IMR-90 (cell line): ENCODE measurements around the gene TTC38. TPM values are rescaled to one million over a fixed set of nuclear protein-coding genes. Genes with fewer than 3 reads are reported as not detected.

ENCODE experiments used
- ATAC-seq: fragments of 200-7000 bp; cut with Tn5 transposase; 2 replicates; pipeline ENCODE4 v1.9.1; 2020; ENCODE audit warnings: low read depth, mild to moderate bottlenecking, moderate library complexity
- BruUV-seq: library from RNA; stranded (reverse); fragments of 400-500 nt; replicated peaks from 2 replicates; lab custom pipeline; 2021; lab: Mats Ljungman, UMichigan
- CTCF ChIA-PET: fragments of 300-600 bp; formaldehyde crosslinking; extraction: SDS; loops from one replicate; lab custom pipeline; 2021; ENCODE audit warnings: antibody characterized with exemption; lab: Yijun Ruan, JAX
- POLR2A ChIA-PET: fragments of 300-600 bp; sonication (Branson Sonifier 250); formaldehyde crosslinking; loops from one replicate; lab custom pipeline; 2022; ENCODE audit warnings: antibody characterized with exemption; ENCODE audit not compliant: unreplicated experiment; lab: Charles Lee
- DNase-seq: peaks from one replicate; pipeline ENCODE4 v3.0.0; 2013
- H2AFZ ChIP-seq: replicated peaks from 2 replicates; pipeline ENCODE3; 2013; ENCODE audit warnings: low read length, mild to moderate bottlenecking; ENCODE audit not compliant: poor library complexity
- H2AK5ac ChIP-seq: 2 replicates; pipeline ENCODE4 v1.6.1; 2013; ENCODE audit warnings: low read depth, low read length, inconsistent platforms
- H2AK9ac ChIP-seq: replicated peaks from 2 replicates; pipeline ENCODE3; 2013; ENCODE audit warnings: mild to moderate bottlenecking, low read depth, low read length, moderate library complexity; ENCODE audit not compliant: poor library complexity
- H2BK120ac ChIP-seq: 2 replicates; pipeline ENCODE4 v1.6.1; 2013; ENCODE audit warnings: low read depth, low read length, inconsistent platforms
- H2BK15ac ChIP-seq: 3 replicates; pipeline ENCODE4 v1.6.1; 2013; ENCODE audit warnings: low read depth, low read length, inconsistent platforms
- H2BK20ac ChIP-seq: 2 replicates; pipeline ENCODE4 v1.6.1; 2013; ENCODE audit warnings: low read depth, mild to moderate bottlenecking, inconsistent platforms, low read length, moderate library complexity
- H2BK5ac ChIP-seq: 2 replicates; pipeline ENCODE4 v1.6.1; 2013; ENCODE audit warnings: mild to moderate bottlenecking, low read depth, low read length, inconsistent platforms; ENCODE audit not compliant: poor library complexity, severe bottlenecking
- H3K14ac ChIP-seq: replicated peaks from 2 replicates; pipeline ENCODE4 v1.6.1; 2013; ENCODE audit warnings: low read depth, low read length, inconsistent platforms
- H3K18ac ChIP-seq: 2 replicates; pipeline ENCODE4 v1.6.1; 2013; ENCODE audit warnings: low read depth, low read length, control low read depth
- H3K23ac ChIP-seq: 2 replicates; pipeline ENCODE4 v1.6.1; 2013; ENCODE audit warnings: low read depth, low read length, inconsistent platforms
- H3K27ac ChIP-seq: 2 replicates; pipeline ENCODE4 v1.5.1; 2013; ENCODE audit warnings: mild to moderate bottlenecking, control low read depth, low read length; ENCODE audit not compliant: insufficient read depth
- H3K27me3 ChIP-seq: 2 replicates; pipeline ENCODE4 v1.6.1; 2013; ENCODE audit warnings: low read length; ENCODE audit not compliant: control insufficient read depth, insufficient read depth
- H3K36me3 ChIP-seq: 2 replicates; pipeline ENCODE4 v1.6.1; 2013; ENCODE audit warnings: low read length, mixed read lengths; ENCODE audit not compliant: control insufficient read depth, insufficient read depth
- H3K4ac ChIP-seq: 2 replicates; pipeline ENCODE4 v1.6.1; 2013; ENCODE audit warnings: low read depth, low read length, inconsistent platforms
- H3K4me1 ChIP-seq: 2 replicates; pipeline ENCODE4 v1.6.1; 2013; ENCODE audit warnings: low read length, mixed read lengths; ENCODE audit not compliant: control insufficient read depth, insufficient read depth
- H3K4me2 ChIP-seq: 2 replicates; pipeline ENCODE4 v1.6.1; 2013; ENCODE audit warnings: low read depth, mild to moderate bottlenecking, control low read depth, low read length, moderate library complexity
- H3K4me3 ChIP-seq: 2 replicates; pipeline ENCODE4 v1.5.1; 2013; ENCODE audit warnings: low read depth, mild to moderate bottlenecking, control low read depth, low read length, moderate library complexity; ENCODE audit not compliant: insufficient read depth
- H3K56ac ChIP-seq: 2 replicates; pipeline ENCODE4 v1.6.1; 2013; ENCODE audit warnings: low read length, inconsistent platforms; ENCODE audit not compliant: insufficient read depth; ENCODE audit errors: extremely low read depth
- H3K79me1 ChIP-seq, 2 experiments: 2 replicates each; pipeline ENCODE4 v1.6.1; 2013; ENCODE audit warnings: low read length in 2 of 2, inconsistent platforms in 1 of 2, low read depth in 1 of 2
- H3K9ac ChIP-seq: 2 replicates; pipeline ENCODE4 v1.6.1; 2013; ENCODE audit warnings: low read depth, low read length, control low read depth
- H3K9me1 ChIP-seq: 2 replicates; pipeline ENCODE4 v1.6.1; 2013; ENCODE audit warnings: low read length, inconsistent platforms; ENCODE audit not compliant: insufficient read depth
- H3K9me3 ChIP-seq: 2 replicates; pipeline ENCODE4 v1.6.1; 2013; ENCODE audit warnings: low read length; ENCODE audit not compliant: control insufficient read depth, insufficient read depth
- H4K20me1 ChIP-seq: 2 replicates; pipeline ENCODE4 v1.6.1; 2013; ENCODE audit warnings: low read length, inconsistent platforms; ENCODE audit not compliant: insufficient read depth
- H4K5ac ChIP-seq: 2 replicates; pipeline ENCODE4 v1.6.1; 2013; ENCODE audit warnings: mild to moderate bottlenecking, low read depth, low read length, control low read depth
- H4K8ac ChIP-seq, 2 experiments: 2 replicates each; pipeline ENCODE4 v1.6.1; 2013; ENCODE audit warnings: low read depth in 2 of 2, low read length in 2 of 2, control low read depth in 1 of 2, inconsistent platforms in 1 of 2
- H4K91ac ChIP-seq: 2 replicates; pipeline ENCODE4 v1.6.1; 2013; ENCODE audit warnings: low read depth, low read length, inconsistent platforms; ENCODE audit not compliant: insufficient read depth
- CEBPB ChIP-seq: IDR thresholded peaks from 2 replicates; pipeline ENCODE4 v1.6.1; 2012; ENCODE audit warnings: low read depth, low read length, improper control_type of control experiment
- NFE2L2 ChIP-seq: fragments of 150-350 bp; IDR thresholded peaks from 2 replicates; pipeline ENCODE4 v1.6.1; 2016; ENCODE audit warnings: low read depth, mild to moderate bottlenecking, low read length
- POLR2A ChIP-seq: IDR thresholded peaks from 2 replicates; pipeline ENCODE4 v1.6.1; 2012; ENCODE audit warnings: mild to moderate bottlenecking, low read depth, low read length
- RAD21 ChIP-seq: IDR thresholded peaks from 2 replicates; pipeline ENCODE4 v1.6.1; 2012; ENCODE audit warnings: low read length, improper control_type of control experiment
- RFX5 ChIP-seq: IDR thresholded peaks from 2 replicates; pipeline ENCODE4 v1.8.0; 2012; ENCODE audit warnings: low read depth, mild to moderate bottlenecking, low read length, moderate library complexity
- SMC3 ChIP-seq: fragments of 150-350 bp; IDR thresholded peaks from 2 replicates; pipeline ENCODE4 v1.6.1; 2016; ENCODE audit warnings: low read depth, mild to moderate bottlenecking, antibody characterized with exemption, low read length, moderate library complexity
- WGBS, 2 experiments: methylation state at CpG; one replicate each; pipeline versions ENCODE4 v1.1.5 to v1.1.7; 2013; ENCODE audit warnings: missing lambda C conversion rate in 2 of 2; ENCODE audit not compliant: insufficient read length in 1 of 2; ENCODE audit errors: extremely low coverage in 2 of 2; 5-methylcytosine and 5-hydroxymethylcytosine counted together
- dilution Hi-C: fragments of 300-500 bp; cut with HindIII; formaldehyde crosslinking; loops from one replicate; pipeline ENCODE4 v1.14.3; 2018; ENCODE audit warnings: low sequenced_read_pairs; ENCODE audit not compliant: unreplicated experiment
- in situ Hi-C: fragments of 300-500 bp; cut with MboI; formaldehyde crosslinking; loops from 3 replicates; pipeline ENCODE4 v1.14.3; 2019; ENCODE audit warnings: low sequenced_read_pairs, inconsistent platforms, mixed read lengths
- intact Hi-C: fragments of 100-400 bp; cut with micrococcal nuclease; formaldehyde crosslinking; loops from 2 replicates; pipeline ENCODE4 v1.10.0; 2022
- polyA plus RNA-seq, 3 experiments: library from polyadenylated mRNA; depleted of rRNA; stranded (reverse); fragments of >200 nt; gene quantifications; 2 replicates each; pipeline ENCODE4 v1.2.3, GENCODE V29; 2012; ENCODE audit warnings: low replicate concordance in 1 of 3
- total RNA-seq: library from RNA; depleted of rRNA; stranded (reverse); fragments of >200 nt; gene quantifications from 2 replicates; pipeline ENCODE4 v1.2.3, GENCODE V29; 2012

Gene TTC38
- total and polyA plus RNA-seq, 2 of the 4 experiments (the other 2 are of a cell fraction): 43.6 to 52.3 TPM

DNA sequence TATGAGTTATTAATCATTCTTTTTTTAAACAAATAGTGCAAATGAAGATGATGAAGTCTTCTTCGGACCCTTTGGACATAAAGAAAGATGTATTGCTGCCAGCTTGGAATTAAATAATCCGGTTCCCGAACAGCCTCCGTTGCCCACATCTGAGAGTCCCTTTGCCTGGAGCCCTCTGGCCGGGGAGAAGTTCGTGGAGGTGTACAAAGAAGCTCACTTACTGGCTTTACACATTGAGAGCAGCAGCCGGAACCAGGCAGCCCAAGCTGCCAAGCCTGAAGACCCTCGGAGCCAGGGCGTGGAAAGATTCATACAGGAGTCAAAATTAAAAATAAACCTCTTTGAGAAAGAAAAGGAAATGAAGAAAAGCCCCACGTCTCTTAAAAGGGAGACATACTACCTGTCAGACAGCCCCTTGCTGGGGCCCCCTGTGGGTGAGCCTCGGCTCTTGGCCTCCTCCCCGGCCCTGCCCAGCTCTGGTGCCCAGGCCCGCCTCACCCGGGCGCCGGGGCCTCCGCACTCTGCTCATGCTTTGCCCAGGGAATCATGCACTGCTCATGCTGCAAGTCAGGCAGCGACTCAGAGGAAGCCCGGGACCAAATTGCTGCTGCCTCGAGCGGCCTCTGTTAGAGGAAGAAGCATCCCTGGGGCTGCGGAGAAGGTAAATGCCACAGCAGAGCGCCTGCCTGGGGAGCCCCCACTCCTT is 40.6 kb downstream of the TTC38 start (continued):
- TF ChIP-seq NFE2L2 (no peak), RFX5 (no peak), CEBPB (no peak), RAD21 (no peak), POLR2A (no peak)

GRCh38 chr22:46309526-46310085 is 41.8 kb downstream of the TTC38 start:
- H4K5ac ChIP-seq: no peak overlapping the region
- no peak for TF ChIP-seq SMC3
- no peak for TF ChIP-seq RAD21
- TF ChIP-seq POLR2A: no peak
- dilution Hi-C loops: no loop called here
- in situ Hi-C loops: loop anchor here (5.0 kb wide), 1 partner anchor 322 kb away; no protein-coding TSS in a partner anchor
- H3K9me1 ChIP-seq: no peaks in the 10 kb centered on the region
- no peak overlapping the region for H2BK20ac ChIP-seq
- H3K9me3 ChIP-seq: no peaks in the 10 kb centered on the region
- no peak overlapping the region for H4K91ac ChIP-seq
- H3K79me1 ChIP-seq: peaks cover 28 to 41% of the 10 kb centered on the region in 2 experiments
- no peak overlapping the region for H3K4ac ChIP-seq
- no peak for DNase-seq
- H4K8ac ChIP-seq: no peak overlapping the region
- H3K4me1 ChIP-seq: no peaks in the 10 kb centered on the region
- BruUV-seq: no TSS peak
- no peak overlapping the region for H3K4me3 ChIP-seq
- no peak overlapping the region for H3K56ac ChIP-seq
- no peak for ATAC-seq
- H3K36me3 ChIP-seq: peaks cover 1% of the 10 kb centered on the region
- CTCF ChIA-PET: no interaction called here
- intact Hi-C loops: no loop called here
- H2AK9ac ChIP-seq: peak overlapping the region; percentile 76
- no peak overlapping the region for H2AK5ac ChIP-seq
- POLR2A ChIA-PET: no interaction called here
- no peaks in the 10 kb centered on the region for H3K27me3 ChIP-seq
- no peak overlapping the region for H3K14ac ChIP-seq
- no peak overlapping the region for H2AFZ ChIP-seq
- H3K23ac ChIP-seq: 0 out of 2 replicates have a peak overlapping the region, but pooled peaks have one; percentile 65
- H3K27ac ChIP-seq: no peak overlapping the region
- no peak overlapping the region for H2BK120ac ChIP-seq
- no peaks in the 10 kb centered on the region; the same call in 1 of the 2 replicates for H4K20me1 ChIP-seq
- H2BK15ac ChIP-seq: no peak overlapping the region
- 100% methylated on average over 4 of the region's 15 CpGs; no CpG with 5 or more reads in 1 of the 2 experiments for WGBS, 2 experiments
- H3K4me2 ChIP-seq: no peak overlapping the region
- H2BK5ac ChIP-seq: no peak overlapping the region
- H3K9ac ChIP-seq: no peak overlapping the region
- H3K18ac ChIP-seq: no peak overlapping the region
